Measurements from ENCODE around the gene MYO3B.

DNA sequence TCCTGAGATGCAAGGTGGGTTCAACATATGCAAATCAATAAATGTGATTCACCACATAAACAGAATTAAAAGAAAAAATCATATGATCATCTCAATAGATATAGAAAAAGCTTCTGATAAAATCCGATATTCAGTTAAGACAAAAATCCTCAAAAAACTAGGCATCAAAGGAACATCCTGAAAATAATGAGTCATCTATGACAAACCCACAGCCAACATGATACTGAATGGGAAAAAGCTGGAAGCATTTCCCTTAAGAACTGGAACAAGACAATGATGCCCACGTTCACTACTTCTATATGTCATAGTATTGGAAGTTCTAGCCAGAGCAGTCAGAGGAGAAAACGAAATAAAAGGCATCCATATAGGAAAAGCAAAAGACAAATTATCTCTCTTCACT, 80.4 kb downstream of the MYO3B start:
- TF ChIP-seq, protein P1, sequence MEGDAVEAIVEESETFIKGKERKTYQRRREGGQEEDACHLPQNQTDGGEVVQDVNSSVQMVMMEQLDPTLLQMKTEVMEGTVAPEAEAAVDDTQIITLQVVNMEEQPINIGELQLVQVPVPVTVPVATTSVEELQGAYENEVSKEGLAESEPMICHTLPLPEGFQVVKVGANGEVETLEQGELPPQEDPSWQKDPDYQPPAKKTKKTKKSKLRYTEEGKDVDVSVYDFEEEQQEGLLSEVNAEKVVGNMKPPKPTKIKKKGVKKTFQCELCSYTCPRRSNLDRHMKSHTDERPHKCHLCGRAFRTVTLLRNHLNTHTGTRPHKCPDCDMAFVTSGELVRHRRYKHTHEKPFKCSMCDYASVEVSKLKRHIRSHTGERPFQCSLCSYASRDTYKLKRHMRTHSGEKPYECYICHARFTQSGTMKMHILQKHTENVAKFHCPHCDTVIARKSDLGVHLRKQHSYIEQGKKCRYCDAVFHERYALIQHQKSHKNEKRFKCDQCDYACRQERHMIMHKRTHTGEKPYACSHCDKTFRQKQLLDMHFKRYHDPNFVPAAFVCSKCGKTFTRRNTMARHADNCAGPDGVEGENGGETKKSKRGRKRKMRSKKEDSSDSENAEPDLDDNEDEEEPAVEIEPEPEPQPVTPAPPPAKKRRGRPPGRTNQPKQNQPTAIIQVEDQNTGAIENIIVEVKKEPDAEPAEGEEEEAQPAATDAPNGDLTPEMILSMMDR (optimal IDR thresholded peaks at IDR 0.05 in 1 of 3, IDR thresholded peaks at IDR 0.05 in 1 of 3, conservative IDR thresholded peaks at IDR 0.05 in 1 of 3; ENCODE audit: extremely low read depth in 1 of 3, insufficient read depth in 2 of 3, low read length in 3 of 3) = no peak
- TF ChIP-seq EZH2 (IDR thresholded peaks at IDR 0.05; ENCODE audit: low read length) = no peak
